IPS DF 4.7 (cell line): ENCODE data around the gene BEND4.
"Not testable (repeated sequence)": the region's sequence is repeated elsewhere in the genome, so short reads cannot be mapped to it uniquely, and the experiment has no call there.

Experiments
- DNase-seq: peaks from one replicate; pipeline ENCODE4 v3.0.0-alpha.2; 2013; ENCODE audit warnings: low spot score; ENCODE audit errors: extremely low read depth

The BEND4 gene

DNA sequence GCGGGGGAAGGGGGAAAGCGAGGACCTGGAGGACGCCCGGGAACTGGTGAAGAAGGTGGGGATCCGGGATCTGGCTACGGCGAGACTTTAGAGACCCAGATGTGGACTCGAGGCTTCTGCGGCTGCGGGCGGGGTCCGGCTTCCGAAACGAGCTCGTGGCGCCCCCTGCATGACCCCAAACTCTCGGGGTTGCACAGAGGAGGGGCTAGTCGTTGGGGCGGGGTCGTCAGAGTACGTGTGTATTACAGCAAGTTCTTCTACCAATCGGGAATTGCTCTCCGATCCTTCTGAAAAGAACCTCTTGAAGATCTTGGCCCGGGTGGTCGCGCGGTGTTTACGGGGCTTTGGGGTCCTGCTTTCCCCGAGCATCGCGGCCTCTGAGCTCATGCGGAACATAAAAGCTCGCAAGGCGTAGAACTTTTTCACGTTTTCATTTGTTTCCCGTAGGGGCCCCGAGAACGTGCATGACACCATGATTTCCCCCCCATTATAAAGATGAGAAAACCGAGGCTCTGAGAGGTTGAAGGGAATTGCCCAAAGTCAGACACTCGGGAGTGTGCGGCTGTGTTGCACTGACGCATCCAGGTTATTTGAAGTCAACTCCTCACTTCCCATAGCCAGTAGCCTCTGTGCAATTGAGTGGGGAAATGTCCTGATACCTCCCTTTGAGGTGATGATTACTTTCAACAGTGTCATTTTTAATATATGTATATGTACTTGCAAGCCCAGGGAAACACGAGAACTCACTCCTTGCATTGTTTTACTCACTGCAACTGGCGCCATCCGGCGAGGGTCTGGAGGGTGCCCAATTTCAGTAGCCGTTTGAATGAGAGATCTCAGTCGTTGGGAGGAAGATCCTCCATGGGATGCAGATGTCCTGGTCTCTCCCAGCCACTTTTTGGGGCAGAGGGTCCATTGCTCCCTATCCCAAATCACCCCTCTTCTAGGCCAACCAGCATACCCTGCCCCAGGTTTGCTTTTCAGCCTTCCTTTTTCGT lies at the start of gene BEND4:
TSS of gene BEND4 (minus strand) at position 149 of the 998 bp plus-strand sequence. CDS start 512 bp downstream, outside the sequence.
- DNase-seq: peak; percentile 38

DNA sequence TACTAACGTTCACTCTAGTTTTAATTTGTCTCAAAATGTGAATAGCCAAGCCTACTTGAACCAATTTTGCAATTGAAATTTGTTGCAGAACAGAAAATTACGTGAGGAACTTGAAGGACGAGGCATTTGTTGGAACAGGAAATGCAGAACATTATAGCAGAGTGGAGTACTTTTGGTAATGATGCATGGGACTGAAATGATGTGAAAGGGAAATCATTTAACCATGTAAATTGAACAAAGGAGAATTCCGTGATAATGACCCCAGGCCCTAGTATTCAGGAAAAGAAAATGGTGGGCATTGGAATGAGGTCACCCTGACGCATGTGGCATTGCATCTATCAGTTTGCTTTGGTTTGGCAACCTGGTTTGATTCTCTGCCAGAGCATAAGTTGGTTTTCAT lies 44.9 kb upstream of the BEND4 start:
- DNase-seq: no peak

DNA sequence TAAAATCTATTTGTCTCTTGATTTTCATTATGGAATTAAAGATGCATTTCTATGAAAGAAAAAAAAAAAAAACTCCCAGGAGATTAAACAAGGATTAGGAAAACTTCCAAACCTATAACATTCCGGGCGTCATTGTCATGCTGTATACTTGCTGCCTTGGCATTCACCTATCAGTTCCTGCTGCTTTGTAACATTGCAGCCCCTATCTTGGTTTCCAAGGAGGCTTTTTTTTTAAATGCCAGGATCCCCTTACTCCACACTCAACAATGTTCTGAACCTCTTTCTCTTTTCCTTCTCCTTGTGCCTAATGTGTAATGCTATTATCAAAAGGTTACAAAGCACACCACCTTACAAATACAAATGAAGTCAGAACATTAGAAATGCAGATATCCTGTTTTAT lies 20.5 kb upstream of the BEND4 start:
- DNase-seq: no peak

DNA sequence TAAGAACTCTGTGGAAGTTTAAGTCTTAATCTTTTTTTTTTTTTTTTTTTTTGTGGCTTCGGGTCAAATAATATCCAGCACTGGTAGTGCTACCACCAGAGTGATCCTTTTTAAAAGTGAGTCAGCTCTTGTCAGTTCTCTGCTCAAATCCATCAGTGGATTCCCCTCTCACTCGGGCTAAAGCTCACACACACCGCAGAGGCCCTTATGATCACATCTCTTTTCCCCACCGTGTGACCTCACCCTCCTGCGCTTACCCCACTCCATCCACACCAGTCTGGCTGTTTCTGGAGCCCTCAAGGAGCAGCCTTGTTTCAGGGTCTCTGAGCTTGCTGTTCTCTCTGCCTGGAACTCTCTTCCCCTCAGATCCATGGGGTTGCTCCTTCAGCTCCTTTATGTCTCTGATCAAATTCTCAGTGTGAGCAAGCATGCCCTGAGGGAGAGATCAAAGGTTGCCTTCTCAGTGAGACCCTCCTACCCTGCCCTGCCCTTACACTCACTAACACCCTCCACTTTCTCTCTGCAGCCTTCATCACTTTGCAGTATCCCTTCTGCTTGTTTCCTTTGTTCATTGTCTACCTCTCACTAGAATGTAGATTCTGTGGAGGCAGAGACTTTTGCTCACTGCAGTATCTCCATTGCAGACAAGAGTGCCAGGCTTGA lies 19.8 kb upstream of the BEND4 start:
- DNase-seq: no peak

DNA sequence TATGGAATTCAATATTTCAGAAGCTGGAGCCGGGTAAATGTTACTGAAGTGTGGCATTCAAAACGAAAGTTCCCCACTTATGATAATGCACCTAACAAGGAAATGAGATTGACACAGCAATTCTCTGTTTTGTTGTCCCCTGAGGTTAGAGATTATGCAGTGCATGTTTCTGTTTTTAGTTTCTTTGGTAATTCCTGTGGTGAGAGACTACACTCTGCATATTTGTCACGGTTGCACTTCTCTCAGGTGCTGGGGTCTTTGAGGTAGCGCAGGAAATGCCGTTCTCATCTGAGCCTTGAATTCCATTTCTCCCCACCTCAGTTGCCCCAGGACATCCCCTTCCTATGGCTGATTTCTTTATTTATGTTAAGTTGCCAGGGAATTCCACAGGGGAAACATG lies 15.3 kb upstream of the BEND4 start:
- no peak for DNase-seq

DNA sequence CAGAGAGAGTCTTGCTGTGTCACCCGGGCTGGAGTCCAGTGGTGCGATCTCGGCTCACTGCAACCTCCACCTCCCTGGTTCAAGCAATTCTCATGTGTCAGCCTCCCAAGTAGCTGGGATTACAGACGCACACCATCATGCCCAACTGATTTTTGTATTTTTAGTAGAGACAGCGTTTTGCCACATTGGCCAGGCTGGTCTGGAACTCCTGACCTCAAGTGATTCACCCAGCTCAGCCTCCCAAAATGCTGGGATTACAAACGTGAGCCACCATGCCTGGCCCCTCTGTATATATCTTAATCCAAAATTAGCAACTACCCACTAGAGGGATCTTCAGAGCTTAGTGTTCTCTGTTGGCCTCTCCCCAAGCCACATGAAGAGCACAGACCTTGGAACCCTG lies 13.7 kb upstream of the BEND4 start:
- not testable (repeated sequence) for DNase-seq

DNA sequence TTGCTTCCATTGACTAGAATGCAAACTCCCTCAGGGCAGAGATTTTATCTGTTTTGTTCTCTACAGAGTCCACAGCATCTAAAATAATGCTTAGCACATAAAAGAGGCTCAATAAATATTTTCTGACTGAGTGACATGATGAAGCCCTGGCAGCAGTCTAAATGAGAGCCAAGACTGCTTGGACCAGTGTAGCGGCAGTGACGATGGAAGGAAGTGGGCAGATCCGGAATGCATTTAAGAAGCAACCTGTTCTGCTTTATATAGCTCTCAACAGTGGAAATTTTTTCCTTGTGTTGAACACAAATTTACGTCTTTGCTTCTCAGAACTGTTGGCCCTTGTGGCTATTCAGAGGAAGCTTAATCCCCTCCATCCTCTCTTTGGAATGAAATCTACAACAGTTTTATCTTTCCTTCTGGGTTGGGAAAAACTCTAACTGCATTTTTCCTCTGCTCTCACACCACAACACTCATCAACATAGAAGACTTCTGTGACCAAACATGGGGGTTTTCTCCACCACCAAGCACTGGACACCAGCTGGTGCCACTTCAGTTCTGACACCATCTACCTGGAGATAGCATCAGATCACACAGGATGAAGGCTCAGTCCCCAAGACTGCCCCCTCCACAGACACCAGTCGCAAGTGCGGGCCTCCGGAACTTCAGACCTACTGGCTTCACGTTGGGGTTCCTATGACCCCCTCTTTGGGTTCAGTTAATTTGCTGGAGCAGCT lies 7.0 kb upstream of the BEND4 start:
- DNase-seq: no peak

DNA sequence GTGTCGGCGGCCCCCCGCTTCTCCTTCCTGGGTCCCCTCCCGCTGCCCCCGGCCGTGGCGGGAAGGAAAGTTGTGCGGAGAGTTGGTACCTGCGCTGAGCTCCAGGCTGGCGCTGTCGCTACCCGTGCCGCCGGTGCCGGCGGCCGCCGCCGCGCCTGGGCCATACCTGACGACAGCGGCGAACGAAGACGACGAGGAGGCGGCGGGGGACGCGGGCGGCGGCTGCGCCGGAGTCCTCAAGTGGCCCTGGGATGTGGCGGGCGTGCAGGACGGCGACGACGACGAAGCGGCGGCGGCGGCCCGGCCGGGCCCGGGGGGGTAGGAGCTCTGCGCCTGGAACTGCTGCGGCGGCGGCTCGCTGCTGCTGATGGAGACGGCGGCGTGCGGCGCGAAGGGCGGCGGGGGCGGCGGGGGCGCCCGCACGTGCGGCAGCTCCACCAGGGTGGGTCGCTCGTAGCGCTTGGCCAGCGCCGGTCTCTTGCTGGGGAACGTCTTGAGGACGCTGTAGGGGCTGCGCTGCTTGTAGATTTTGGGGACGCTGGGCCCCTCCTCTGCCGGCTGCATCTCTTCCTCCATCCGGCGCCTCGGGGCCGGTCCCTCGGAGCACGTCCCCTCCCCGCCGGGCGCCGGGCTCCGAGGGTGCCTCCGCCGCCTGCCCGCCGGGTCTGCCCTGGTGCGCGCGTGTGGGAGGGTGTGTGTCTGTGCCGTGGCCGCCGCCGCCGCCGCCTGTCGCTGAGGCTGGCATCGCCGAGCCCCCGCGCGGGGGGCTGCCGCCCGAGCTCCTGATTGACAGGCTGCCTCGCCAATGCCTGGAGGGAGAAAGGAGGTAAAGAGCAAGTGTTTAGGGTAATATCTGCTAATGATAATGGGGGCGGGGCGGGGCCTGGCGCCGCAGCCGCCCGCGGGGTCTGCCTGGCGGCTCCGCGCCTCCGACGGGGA lies 618 bp downstream of the BEND4 start:
- DNase-seq: peak; percentile 19

DNA sequence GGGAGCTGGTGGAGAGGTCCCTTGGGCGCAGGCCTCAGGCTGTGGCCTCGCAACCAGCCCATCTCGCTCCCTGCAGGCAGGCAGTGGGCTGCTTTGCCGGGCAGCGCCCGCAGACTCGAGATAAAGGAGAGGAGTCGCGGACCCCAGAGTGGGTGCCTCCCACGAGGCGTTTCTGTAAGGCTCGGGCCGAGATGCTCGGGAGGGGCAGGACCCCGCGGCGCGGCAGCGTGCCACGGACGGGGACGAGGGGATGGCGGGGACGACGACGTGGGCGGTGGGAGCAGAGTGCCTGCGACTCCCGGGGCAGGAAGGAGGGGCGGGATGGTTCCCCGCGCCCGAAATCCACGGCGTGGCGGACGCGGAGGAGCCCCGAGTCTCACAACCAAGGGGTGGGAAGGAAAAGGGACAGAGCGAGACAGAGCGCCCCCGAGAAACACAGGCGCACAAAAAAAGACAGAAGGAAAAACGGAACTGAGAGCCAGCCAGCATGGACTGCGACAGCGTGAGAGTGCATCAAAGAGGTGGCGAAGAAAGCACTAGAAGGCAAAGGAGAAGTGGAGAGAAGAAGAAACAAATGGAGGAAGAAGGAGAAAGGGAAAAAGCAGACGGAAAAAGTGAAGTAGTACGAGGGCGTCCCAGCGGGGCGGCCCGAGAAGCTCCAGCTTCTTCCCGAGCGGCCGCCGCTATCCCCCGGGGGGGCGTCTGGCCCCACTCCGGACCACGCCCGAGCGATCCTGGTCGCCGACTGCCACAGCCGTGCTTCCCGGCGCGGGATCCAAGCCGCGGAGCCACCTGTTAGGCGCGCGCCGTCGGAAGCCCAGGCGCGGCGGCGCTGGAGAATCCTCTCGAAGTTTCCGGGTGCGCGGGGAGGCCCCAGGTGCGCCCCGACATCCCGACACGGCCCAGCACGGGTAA lies 1.5 kb downstream of the BEND4 start:
- no peak for DNase-seq

DNA sequence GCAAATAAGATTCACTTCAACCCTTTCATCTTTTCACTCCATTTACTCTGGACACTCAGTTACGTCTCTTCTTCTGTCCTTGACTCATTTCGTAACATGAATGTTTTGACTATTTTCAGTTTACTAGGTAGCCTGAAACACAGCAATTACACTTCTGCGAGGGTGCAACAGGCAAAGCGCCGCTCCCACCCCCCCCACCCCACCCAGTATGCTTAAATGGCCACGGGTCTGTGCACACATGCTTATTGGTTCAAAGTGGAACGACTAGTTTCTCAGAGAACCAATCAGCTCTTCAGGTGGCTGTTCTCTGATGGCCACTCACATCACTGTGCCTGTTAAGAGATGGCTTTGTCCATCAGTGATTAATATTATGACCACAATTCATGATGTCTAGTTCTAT lies 3.5 kb downstream of the BEND4 start:
- no peak for DNase-seq

DNA sequence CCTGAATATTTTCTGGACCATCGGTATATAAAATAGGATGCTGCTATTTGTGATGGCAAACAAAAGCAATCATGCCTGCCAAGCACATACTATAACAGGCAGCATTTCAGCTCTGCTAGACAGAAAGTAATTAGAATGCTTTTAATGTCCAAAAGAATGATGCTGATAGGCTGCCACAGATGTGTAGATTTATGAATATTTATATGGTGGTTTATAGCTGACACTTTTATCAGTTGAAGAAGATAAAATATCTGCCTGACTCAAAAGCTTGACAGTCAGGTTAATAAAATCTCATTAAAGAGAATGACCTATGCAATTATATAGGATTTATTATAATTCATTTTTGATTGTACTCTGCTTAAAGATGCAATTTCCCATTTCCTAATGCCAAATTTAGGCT lies 4.0 kb downstream of the BEND4 start:
- DNase-seq: no peak

DNA sequence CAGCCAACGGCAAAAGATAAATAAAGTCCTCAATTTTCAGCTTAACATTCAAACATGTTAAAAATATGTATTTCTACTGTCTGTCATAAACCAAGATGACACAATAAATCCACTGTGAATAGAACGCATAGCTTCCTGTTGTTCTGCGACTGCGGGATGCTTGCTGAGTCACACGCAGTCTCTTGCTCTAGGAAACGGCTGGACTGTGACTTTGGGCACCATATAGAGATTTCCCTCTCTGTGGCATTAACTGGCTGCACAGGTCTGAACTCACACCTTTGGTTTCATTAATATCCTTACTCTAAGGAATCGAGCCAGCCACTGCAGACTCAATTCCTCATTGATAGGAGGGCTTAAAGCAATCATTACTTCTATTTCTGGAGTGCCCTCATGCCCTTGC lies 8.4 kb downstream of the BEND4 start:
- DNase-seq: no peak

DNA sequence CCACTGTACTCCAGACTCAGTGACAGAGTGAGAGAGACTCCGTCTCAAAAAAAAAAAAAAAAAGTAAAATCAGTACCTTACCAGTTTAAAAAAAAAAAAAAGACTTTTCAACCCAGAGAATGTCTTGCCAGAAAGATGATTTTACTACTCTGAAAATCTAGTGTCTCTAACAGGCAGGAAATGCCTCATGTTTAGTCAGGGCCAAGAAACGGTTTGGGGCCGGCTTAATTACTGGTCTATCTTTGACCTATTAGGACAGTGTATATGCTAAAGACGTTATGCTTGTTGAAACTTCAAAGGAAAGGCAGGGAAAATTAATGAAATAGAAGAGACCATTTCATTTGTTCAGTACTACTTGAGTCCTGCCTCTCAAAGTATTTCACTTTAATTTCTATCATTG lies 9.9 kb downstream of the BEND4 start:
- DNase-seq: no peak

DNA sequence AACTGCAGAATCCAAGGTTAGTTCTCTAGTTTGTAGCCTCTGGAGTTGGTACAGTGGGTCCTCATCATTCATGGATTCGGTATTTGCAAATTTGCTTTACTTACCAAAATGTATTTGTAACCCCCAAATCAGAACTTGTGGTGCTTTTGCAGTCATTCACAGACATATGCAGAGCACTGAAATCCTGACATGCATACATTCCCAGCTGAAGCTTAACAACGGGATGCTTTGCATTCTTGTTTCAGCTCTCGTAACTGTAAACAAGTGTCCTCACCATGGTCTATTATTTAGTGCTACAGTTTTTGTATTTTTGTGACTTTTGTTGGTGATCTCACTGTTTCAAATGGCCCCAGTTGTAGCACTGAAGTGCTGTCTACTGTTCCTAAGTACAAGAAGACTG lies 16.1 kb downstream of the BEND4 start:
- DNase-seq: no peak

DNA sequence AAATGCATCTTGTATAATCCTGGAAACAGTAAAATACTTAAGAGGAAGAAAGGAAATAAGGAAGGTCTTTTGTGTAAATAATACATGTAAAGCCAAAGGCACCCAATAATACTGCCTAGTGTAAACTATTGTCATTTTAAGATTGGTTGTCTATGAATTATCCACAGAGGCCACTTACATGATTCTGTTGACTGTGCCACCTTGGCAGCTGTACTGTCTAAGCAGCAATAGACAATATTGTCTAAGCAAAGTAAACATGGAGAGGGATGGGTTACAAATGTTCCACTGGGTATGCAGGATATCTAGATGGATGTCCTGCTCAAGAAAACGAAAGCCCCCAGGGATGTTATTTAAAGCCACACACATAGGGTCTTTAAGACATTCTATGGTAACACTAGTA lies 19.4 kb downstream of the BEND4 start:
- no peak for DNase-seq

DNA sequence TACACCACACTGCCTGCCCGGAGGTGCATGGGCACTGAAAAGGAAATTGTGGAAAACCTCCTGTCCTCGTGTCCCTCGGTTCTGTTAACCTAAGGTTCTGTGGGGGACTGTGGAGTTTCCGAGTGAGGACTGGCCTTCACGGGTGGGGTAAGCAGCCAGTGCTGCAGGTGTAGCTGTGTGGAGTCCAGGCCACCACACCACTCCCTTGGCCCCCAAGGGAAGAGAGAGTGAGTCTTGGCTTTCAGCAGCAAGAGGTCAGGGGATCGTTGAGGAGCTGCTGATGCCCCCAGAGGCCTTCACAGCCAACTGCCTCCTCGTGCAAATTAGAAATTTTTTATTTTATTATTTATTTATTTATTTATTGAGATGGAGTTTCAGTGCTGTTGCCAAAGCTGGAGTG lies 20.4 kb downstream of the BEND4 start:
- no peak for DNase-seq

DNA sequence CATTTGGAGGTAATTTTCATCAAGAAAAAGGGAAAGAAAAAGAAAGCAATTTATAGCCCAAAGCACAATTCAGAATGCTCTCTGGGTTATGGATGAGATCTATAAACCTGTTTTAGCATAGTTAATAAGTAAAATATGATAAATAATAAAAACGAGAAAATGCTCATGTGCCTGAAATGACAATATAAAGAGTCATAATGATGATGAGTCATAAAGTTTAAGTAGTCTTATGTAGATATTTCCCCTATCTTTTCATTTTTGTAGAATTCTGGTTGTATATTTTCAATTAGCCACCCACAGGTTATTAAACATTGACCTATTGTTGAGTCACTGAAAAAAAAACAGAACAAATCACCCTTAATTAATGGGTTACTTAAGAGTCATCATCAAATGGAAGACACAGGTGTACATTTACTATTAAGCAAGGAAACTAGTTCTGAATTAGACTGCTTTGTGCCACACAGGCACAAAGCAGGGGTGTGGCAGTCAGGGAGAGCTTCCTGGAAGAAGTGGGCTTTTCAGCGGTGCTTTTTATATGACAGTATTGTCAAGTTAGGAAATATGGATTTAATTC lies 29.3 kb downstream of the BEND4 start:
- DNase-seq: no peak

DNA sequence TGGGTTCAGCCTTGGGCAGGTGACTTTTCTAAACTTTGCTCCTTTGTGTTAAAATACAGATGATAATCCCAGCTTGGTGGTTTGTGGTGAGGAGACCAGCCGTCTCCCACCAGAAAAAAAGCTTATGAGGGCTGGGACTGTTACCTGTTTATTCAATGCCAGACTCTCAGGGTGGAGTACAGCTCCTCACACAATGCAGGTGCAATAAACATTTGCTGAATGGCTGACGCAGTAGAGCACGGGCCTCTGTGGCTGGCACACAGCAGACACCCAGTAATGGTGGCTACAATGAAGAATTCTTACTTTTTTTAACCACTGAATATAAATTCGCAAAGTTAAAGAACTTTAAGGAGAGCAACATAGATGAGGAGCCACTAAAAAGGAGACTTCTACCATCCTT lies 30.2 kb downstream of the BEND4 start:
- DNase-seq: no peak

DNA sequence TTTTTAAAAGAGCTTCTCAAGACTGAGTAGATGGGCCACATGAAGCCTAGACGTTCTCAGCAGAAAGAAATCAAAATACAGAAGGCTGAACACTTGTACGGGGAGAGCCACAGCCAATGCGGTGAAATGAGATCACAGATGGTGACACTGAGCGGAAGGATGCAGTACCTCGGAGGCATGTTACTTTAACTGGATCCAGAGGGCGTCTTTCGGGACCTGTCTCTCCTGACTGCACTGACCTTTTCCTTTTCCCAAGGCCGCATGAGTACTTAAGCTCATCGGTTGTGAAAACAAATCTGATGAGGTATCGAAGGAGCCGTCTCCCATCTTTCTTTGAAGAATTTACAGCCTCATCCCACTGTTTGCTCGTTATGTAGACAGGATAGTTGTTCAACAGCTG lies 32.6 kb downstream of the BEND4 start:
- DNase-seq: no peak
